Peyer's patch (tissue), 4 donors: ENCODE measurements around the gene CCDC85A.
"Not testable (repeated sequence)": the region's sequence is repeated elsewhere in the genome, so short reads cannot be mapped to it uniquely, and the experiment has no call there.

Source experiments
- CTCF ChIP-seq, 6 experiments: fragments of 450-650 bp in 4 of 6; fragments of 200-600 bp in 2 of 6; sonication (generic) in 1 of 6; IDR thresholded peaks; one replicate each; pipeline ENCODE4 v1.5.1; 2017 to 2019; ENCODE audit warnings: antibody characterized with exemption in 6 of 6, mild to moderate bottlenecking in 3 of 6, moderate library complexity in 1 of 6
- POLR2A ChIP-seq, 2 donors: fragments of 450-650 bp; IDR thresholded peaks; one replicate each; pipeline ENCODE4 v1.5.1; 2017; ENCODE audit warnings: antibody characterized with exemption in 2 of 2, mild to moderate bottlenecking in 2 of 2, moderate library complexity in 2 of 2

GRCh38 chr2:56159875-56160274 lies 23.9 kb upstream of the CCDC85A start:
- not testable (repeated sequence) for TF ChIP-seq CTCF, POLR2A (IDR thresholded peaks at IDR 0.05)
